ENCODE results near the gene EFCAB14.

DNA sequence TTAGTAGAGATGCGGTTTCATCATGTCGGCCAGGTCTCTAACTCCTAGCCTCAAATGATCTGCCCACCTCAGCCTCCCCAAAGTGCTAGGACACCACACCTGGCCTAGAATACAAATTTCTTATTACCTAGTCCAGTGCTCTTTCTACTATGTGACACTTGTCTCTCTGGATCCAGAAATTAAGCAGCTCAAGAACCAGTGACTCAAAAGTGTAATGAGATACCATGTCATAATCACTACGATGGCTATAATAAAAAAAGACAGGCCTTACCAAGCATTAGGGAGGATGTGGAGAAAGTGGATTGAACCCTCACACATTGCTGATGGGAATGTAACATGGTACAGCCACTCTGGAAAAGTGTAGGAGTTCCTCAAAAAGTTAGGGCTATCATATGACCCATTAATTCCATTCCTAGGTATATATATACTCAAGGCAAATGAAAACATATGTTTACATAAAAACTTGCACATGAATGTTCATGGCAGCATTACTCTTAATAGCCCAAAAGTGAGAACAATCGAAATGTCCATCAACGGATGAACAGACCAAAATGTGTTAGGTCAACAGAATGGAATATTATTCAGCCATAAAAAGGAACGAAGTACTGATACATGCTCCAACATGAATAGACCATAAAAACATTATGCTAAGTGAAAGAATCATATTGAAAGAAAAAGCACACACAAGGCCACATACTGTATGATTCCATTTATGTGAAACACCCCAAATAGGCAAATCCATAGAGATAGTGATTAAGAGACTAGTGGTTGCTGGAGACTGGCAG is 38.9 kb downstream of the EFCAB14 start:
- TF ChIP-seq, protein P1, sequence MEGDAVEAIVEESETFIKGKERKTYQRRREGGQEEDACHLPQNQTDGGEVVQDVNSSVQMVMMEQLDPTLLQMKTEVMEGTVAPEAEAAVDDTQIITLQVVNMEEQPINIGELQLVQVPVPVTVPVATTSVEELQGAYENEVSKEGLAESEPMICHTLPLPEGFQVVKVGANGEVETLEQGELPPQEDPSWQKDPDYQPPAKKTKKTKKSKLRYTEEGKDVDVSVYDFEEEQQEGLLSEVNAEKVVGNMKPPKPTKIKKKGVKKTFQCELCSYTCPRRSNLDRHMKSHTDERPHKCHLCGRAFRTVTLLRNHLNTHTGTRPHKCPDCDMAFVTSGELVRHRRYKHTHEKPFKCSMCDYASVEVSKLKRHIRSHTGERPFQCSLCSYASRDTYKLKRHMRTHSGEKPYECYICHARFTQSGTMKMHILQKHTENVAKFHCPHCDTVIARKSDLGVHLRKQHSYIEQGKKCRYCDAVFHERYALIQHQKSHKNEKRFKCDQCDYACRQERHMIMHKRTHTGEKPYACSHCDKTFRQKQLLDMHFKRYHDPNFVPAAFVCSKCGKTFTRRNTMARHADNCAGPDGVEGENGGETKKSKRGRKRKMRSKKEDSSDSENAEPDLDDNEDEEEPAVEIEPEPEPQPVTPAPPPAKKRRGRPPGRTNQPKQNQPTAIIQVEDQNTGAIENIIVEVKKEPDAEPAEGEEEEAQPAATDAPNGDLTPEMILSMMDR (IDR thresholded peaks at IDR 0.05), result no peak
- TF ChIP-seq POLR2A (IDR thresholded peaks at IDR 0.05), result no peak
